GM12878 (cell line): ENCODE measurements around the gene RASL10A. TPM values are rescaled to one million over a fixed set of nuclear protein-coding genes. Genes with fewer than 3 reads are reported as not detected.
A peak's percentile ranks its signal among the peaks of the same experiment; 100 is the strongest.

Source experiments
- ATAC-seq: fragments of 200-7000 bp; cut with Tn5 transposase; 3 replicates; pipeline ENCODE4 v1.9.1; 2020; ENCODE audit warnings: mild to moderate bottlenecking, moderate library complexity
- BruUV-seq: library from RNA; stranded (reverse); fragments of 400-500 nt; replicated peaks from 2 replicates; lab custom pipeline; 2021; lab: Mats Ljungman, UMichigan
- CTCF ChIA-PET: fragments of 300-600 bp; sonication (Branson Sonifier 250); formaldehyde crosslinking; extraction: SDS; loops from one replicate; lab custom pipeline; 2021; ENCODE audit warnings: inconsistent platforms; lab: Yijun Ruan, JAX
- POLR2A ChIA-PET: fragments of 350-600 bp; formaldehyde crosslinking; extraction: SDS; loops from one replicate; lab custom pipeline; 2021; ENCODE audit warnings: inconsistent platforms; lab: Charles Lee
- RAD21 ChIA-PET: fragments of 300-600 bp; sonication (Branson Sonifier 250); formaldehyde crosslinking; loops from one replicate; lab custom pipeline; 2023; ENCODE audit warnings: antibody characterized with exemption; ENCODE audit not compliant: unreplicated experiment; lab: Charles Lee
- SMC1A ChIA-PET: fragments of 300-600 bp; sonication (Branson Sonifier 250); formaldehyde crosslinking; loops from one replicate; lab custom pipeline; 2023; ENCODE audit not compliant: unreplicated experiment, uncharacterized antibody; lab: Charles Lee
- DNase-seq: peaks from one replicate; pipeline ENCODE4 v3.0.0-alpha.2; 2011; ENCODE audit warnings: low read depth, low spot score
- FAIRE-seq: peaks from 3 replicates; lab custom pipeline; 2011; peaks lifted over from hg19 to GRCh38; lab: Jason Lieb, UNC
- H2AFZ ChIP-seq: 2 replicates; pipeline ENCODE4 v1.6.0; 2011; ENCODE audit warnings: low read depth, low read length, control low read depth; ENCODE audit not compliant: control insufficient read depth
- H3K27ac ChIP-seq: 2 replicates; pipeline ENCODE4 v1.5.1; 2011; ENCODE audit warnings: control low read depth; ENCODE audit not compliant: control insufficient read depth, insufficient read depth
- H3K27me3 ChIP-seq, 2 experiments: replicated peaks in 1 of 2; 2 replicates each; pipeline versions ENCODE4 v1.6.0 to v1.6.1; 2011; ENCODE audit warnings: low read length in 1 of 2; ENCODE audit not compliant: control insufficient read depth in 2 of 2, insufficient read depth in 2 of 2
- H3K36me3 ChIP-seq, 2 experiments: 2 replicates each; pipeline ENCODE4 v1.5.1; 2011; ENCODE audit warnings: low read length in 1 of 2; ENCODE audit not compliant: control insufficient read depth in 2 of 2, insufficient read depth in 2 of 2
- H3K4me1 ChIP-seq: 2 replicates; pipeline ENCODE4 v1.6.1; 2011; ENCODE audit warnings: mild to moderate bottlenecking, low read length, moderate library complexity, mixed read lengths; ENCODE audit not compliant: control insufficient read depth, insufficient read depth
- H3K4me2 ChIP-seq: 2 replicates; pipeline ENCODE4 v1.6.0; 2011; ENCODE audit warnings: control low read depth; ENCODE audit not compliant: control insufficient read depth, insufficient read depth
- H3K4me3 ChIP-seq: fragments of 200-600 bp; sonication (generic); 2 replicates; pipeline ENCODE4 v1.5.1; 2016
- H3K79me2 ChIP-seq: 2 replicates; pipeline ENCODE4 v1.6.0; 2011; ENCODE audit warnings: low read length; ENCODE audit not compliant: control insufficient read depth, insufficient read depth
- H3K9ac ChIP-seq: 2 replicates; pipeline ENCODE4 v1.8.0; 2011; ENCODE audit warnings: low read length, control low read depth, mixed read lengths; ENCODE audit not compliant: control insufficient read depth, insufficient read depth
- H3K9me3 ChIP-seq: replicated peaks from 3 replicates; pipeline ENCODE4 v1.5.1; 2011; ENCODE audit warnings: mild to moderate bottlenecking, low read length; ENCODE audit not compliant: control insufficient read depth, insufficient read depth
- H4K20me1 ChIP-seq: 2 replicates; pipeline ENCODE4 v1.6.0; 2011; ENCODE audit not compliant: control insufficient read depth, insufficient read depth
- CREB1 ChIP-seq: IDR thresholded peaks from 2 replicates; pipeline ENCODE4 v1.6.1; 2012; ENCODE audit warnings: low read depth, mild to moderate bottlenecking, inconsistent platforms
- WGBS: methylation state at CpG from one replicate; pipeline ENCODE4 v1.1.6; 2016; ENCODE audit warnings: low lambda C conversion rate; ENCODE audit not compliant: insufficient replicate concordance, insufficient coverage; ENCODE audit errors: missing lambda C conversion rate; 5-methylcytosine and 5-hydroxymethylcytosine counted together
- in situ Hi-C: fragments of 300-500 bp; cut with MboI; formaldehyde crosslinking; loops from 9 replicates; pipeline ENCODE4 v1.14.3; 2018; ENCODE audit warnings: mixed read lengths
- intact Hi-C: fragments of 100-400 bp; cut with micrococcal nuclease; formaldehyde crosslinking; loops from one replicate; pipeline ENCODE4 v1.14.2; 2022; ENCODE audit not compliant: unreplicated experiment
- polyA plus RNA-seq, 11 experiments: library from polyadenylated mRNA; depleted of rRNA in 4 of 11; unstranded in 6 of 11; stranded (reverse) in 5 of 11; fragments of >200 nt; fragmentation: Nextera tagmentation in 4 of 11; fragmentation: Illumina TruSeq in 1 of 11; extraction: Ambion mirVana in 4 of 11; extraction: Trizol in 1 of 11; gene quantifications; 1 replicate in 1 of 11; 2 replicates in 10 of 11; pipeline versions ENCODE4 v1.2.1 to v1.2.3, GENCODE V29; 2011 to 2016; ENCODE audit warnings: inconsistent platforms in 2 of 11, missing spikeins in 2 of 11, low read depth in 1 of 11
- total RNA-seq, 4 experiments: library from RNA; depleted of rRNA in 3 of 4; stranded (reverse); fragments of >200 nt in 3 of 4; fragmentation: Illumina TruSeq in 1 of 4; extraction: Trizol in 1 of 4; gene quantifications; 2 replicates each; pipeline versions ENCODE4 v1.2.1 to v1.2.3, GENCODE V29; 2013 to 2021
- TF ChIP-seq, protein P1 (sequence below): fragments of 150-350 bp; IDR thresholded peaks from 2 replicates; pipeline ENCODE4 v1.6.1; 2016; ENCODE audit warnings: low read depth, low read length
- TF ChIP-seq, protein P2 (sequence below): fragments of 450-650 bp; IDR thresholded peaks from 2 replicates; pipeline ENCODE4 v1.6.1; 2017; ENCODE audit warnings: mild to moderate bottlenecking, low read depth, inconsistent platforms; ENCODE audit not compliant: poor library complexity, severe bottlenecking

The RASL10A gene
- total and polyA plus RNA-seq, 10 of the 15 experiments (the other 5 are each of a cell fraction or from before 2014, with no cell fraction given), result 0.12 to 0.46 (median 0.21) TPM; not detected in 6

DNA sequence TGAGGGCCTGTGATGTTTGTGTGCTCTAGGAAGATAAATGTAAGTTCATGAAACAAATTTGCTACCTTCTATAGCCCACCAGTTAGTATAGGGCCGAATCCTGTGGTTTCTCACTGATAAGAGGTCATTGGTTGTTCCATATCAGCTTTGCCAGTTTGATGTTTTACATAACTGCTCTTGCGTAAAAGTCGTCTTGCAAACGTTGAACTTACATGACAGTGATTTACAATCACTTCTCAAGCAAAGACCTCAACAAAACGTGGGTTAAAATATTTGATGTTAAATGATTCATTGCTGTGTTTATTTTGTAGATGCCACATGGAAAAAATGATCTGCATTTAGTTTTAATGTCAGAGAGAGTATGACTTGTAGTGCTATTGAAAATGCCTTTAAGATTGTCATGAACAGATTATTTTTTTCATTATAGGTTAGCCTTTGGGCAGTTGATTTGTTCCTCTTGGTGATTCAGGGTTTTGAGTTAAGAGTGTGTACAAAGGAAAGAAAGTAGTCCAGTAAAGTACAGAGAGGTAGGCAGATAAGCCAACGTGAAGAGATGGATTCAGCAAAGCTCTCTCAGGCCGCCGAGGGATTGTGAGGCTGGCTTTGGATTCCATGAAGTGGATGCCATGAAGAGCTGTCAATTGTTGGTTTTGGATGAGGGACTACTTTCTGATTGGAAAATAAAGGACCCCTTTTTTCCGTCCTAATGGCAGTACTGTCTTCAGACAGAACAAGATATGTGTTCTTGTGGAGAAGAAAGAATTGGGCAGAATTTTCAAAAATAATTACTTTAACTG is 44.8 kb downstream of the RASL10A start:
- H3K4me2 ChIP-seq, result peak overlapping the region; percentile 60
- SMC1A ChIA-PET, result interaction anchor here (1.1 to 1.7 kb wide), 5 partner anchors 8 to 66 kb away, joined by 3 to 8 read pairs (median 3); no protein-coding TSS in a partner anchor
- 0 out of 2 replicates have a peak overlapping the region, but pooled peaks have one; percentile 1 for H3K27ac ChIP-seq
- no peak overlapping the region for H2AFZ ChIP-seq
- peaks cover 100% of the 10 kb centered on the region for H3K79me2 ChIP-seq
- 15% methylated on average over 9 of the region's 9 CpGs for WGBS
- in situ Hi-C loops, result no loop called here
- no TSS peak for BruUV-seq
- DNase-seq (no peak), FAIRE-seq (no peak), ATAC-seq (no peak)
- TF ChIP-seq CREB1, result 0 out of 2 replicates have a peak, but pooled peaks have one; percentile 22
- TF ChIP-seq, protein P1, sequence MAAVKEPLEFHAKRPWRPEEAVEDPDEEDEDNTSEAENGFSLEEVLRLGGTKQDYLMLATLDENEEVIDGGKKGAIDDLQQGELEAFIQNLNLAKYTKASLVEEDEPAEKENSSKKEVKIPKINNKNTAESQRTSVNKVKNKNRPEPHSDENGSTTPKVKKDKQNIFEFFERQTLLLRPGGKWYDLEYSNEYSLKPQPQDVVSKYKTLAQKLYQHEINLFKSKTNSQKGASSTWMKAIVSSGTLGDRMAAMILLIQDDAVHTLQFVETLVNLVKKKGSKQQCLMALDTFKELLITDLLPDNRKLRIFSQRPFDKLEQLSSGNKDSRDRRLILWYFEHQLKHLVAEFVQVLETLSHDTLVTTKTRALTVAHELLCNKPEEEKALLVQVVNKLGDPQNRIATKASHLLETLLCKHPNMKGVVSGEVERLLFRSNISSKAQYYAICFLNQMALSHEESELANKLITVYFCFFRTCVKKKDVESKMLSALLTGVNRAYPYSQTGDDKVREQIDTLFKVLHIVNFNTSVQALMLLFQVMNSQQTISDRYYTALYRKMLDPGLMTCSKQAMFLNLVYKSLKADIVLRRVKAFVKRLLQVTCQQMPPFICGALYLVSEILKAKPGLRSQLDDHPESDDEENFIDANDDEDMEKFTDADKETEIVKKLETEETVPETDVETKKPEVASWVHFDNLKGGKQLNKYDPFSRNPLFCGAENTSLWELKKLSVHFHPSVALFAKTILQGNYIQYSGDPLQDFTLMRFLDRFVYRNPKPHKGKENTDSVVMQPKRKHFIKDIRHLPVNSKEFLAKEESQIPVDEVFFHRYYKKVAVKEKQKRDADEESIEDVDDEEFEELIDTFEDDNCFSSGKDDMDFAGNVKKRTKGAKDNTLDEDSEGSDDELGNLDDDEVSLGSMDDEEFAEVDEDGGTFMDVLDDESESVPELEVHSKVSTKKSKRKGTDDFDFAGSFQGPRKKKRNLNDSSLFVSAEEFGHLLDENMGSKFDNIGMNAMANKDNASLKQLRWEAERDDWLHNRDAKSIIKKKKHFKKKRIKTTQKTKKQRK, result no peak
- TF ChIP-seq, protein P2, sequence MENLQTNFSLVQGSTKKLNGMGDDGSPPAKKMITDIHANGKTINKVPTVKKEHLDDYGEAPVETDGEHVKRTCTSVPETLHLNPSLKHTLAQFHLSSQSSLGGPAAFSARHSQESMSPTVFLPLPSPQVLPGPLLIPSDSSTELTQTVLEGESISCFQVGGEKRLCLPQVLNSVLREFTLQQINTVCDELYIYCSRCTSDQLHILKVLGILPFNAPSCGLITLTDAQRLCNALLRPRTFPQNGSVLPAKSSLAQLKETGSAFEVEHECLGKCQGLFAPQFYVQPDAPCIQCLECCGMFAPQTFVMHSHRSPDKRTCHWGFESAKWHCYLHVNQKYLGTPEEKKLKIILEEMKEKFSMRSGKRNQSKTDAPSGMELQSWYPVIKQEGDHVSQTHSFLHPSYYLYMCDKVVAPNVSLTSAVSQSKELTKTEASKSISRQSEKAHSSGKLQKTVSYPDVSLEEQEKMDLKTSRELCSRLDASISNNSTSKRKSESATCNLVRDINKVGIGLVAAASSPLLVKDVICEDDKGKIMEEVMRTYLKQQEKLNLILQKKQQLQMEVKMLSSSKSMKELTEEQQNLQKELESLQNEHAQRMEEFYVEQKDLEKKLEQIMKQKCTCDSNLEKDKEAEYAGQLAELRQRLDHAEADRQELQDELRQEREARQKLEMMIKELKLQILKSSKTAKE, result no peak
- CTCF ChIA-PET, result interaction anchor here (0.6 to 2.5 kb wide), 4 partner anchors 9 to 1680 kb away, joined by 3 to 6 read pairs (median 4); no protein-coding TSS in a partner anchor
- peak overlapping the region; percentile 96 for H3K4me3 ChIP-seq
- POLR2A ChIA-PET, result interaction anchor here (0.7 to 1.2 kb wide), 5 partner anchors 9 to 25 kb away, joined by 3 to 5 read pairs (median 4); no protein-coding TSS in a partner anchor
- intact Hi-C loops, result no loop called here
- H3K27me3 ChIP-seq, result no peaks in the 10 kb centered on the region
- RAD21 ChIA-PET, result interaction anchor here (1.1 kb wide), 1 partner anchor 115 kb away, joined by 3 read pairs; no protein-coding TSS in a partner anchor
- H3K36me3 ChIP-seq, result peaks cover 5 to 42% of the 10 kb centered on the region in 2 experiments
- peaks cover 22% of the 10 kb centered on the region for H4K20me1 ChIP-seq
- peak overlapping the region; percentile 99 for H3K9ac ChIP-seq
- H3K4me1 ChIP-seq, result peaks cover 7% of the 10 kb centered on the region
- H3K9me3 ChIP-seq, result no peaks in the 10 kb centered on the region
